H1 (cell line): ENCODE measurements around the gene RWDD3. TPM values are rescaled to one million over a fixed set of nuclear protein-coding genes. Genes with fewer than 3 reads are reported as not detected.

Experiments
- CTCF ChIA-PET: fragments of 300-600 bp; sonication (Branson Sonifier 250); formaldehyde crosslinking; loops from one replicate; lab custom pipeline; 2021; ENCODE audit not compliant: partially characterized antibody; lab: Charles Lee
- POLR2A ChIA-PET: fragments of 300-600 bp; sonication (Branson Sonifier 250); formaldehyde crosslinking; loops from one replicate; lab custom pipeline; 2021; ENCODE audit warnings: inconsistent platforms; ENCODE audit not compliant: partially characterized antibody; lab: Charles Lee
- DNase-seq, 2 experiments: peaks; one replicate each; pipeline versions ENCODE4 v3.0.0 to v3.0.0-alpha.2; 2010 to 2022; ENCODE audit warnings: low spot score in 2 of 2, low read depth in 1 of 2, mixed read lengths in 1 of 2
- FAIRE-seq: peaks from 2 replicates; lab custom pipeline; 2011; peaks lifted over from hg19 to GRCh38; lab: Jason Lieb, UNC
- H2AFZ ChIP-seq: 2 replicates; pipeline ENCODE4 v1.8.1; 2012; ENCODE audit warnings: low read length, inconsistent platforms
- H2AK5ac ChIP-seq: 2 replicates; pipeline ENCODE4 v1.6.1; 2013; ENCODE audit warnings: low read depth, low read length
- H2BK120ac ChIP-seq: replicated peaks from 2 replicates; pipeline ENCODE3; 2013; ENCODE audit warnings: low read depth, low read length, inconsistent platforms
- H2BK12ac ChIP-seq: 2 replicates; pipeline ENCODE4 v1.6.1; 2013; ENCODE audit warnings: low read depth, low read length
- H2BK15ac ChIP-seq: 2 replicates; pipeline ENCODE4 v1.6.1; 2013; ENCODE audit warnings: low read length
- H2BK20ac ChIP-seq: 2 replicates; pipeline ENCODE4 v1.6.1; 2013; ENCODE audit warnings: low read length
- H2BK5ac ChIP-seq: 2 replicates; pipeline ENCODE4 v1.6.1; 2013; ENCODE audit warnings: low read depth, low read length
- H3K14ac ChIP-seq: 2 replicates; pipeline ENCODE4 v1.6.1; 2013; ENCODE audit warnings: inconsistent platforms; ENCODE audit not compliant: insufficient read length
- H3K18ac ChIP-seq: 2 replicates; pipeline ENCODE4 v1.6.1; 2013; ENCODE audit warnings: low read length; ENCODE audit errors: extremely low read depth
- H3K23ac ChIP-seq: 2 replicates; pipeline ENCODE4 v1.6.1; 2013; ENCODE audit warnings: inconsistent platforms; ENCODE audit not compliant: insufficient read length
- H3K23me2 ChIP-seq: 2 replicates; pipeline ENCODE4 v1.6.1; 2013; ENCODE audit warnings: low read depth, low read length
- H3K27ac ChIP-seq: 2 replicates; pipeline ENCODE4 v1.6.1; 2011; ENCODE audit warnings: low read depth, low read length, inconsistent platforms
- H3K27me3 ChIP-seq, 4 experiments: replicated peaks in 1 of 4; 1 replicate in 1 of 4; 2 replicates in 3 of 4; pipeline versions ENCODE4 v1.6.1 to v1.8.1; 2011 to 2013; ENCODE audit warnings: low read length in 3 of 4, mild to moderate bottlenecking in 3 of 4, inconsistent platforms in 2 of 4, mixed read lengths in 2 of 4, moderate library complexity in 1 of 4; ENCODE audit not compliant: control insufficient read depth in 3 of 4, insufficient read depth in 3 of 4; ENCODE audit errors: extremely low read depth in 1 of 4
- H3K36me3 ChIP-seq, 4 experiments: 2 replicates each; pipeline versions ENCODE4 v1.6.1 to v1.8.1; 2011 to 2013; ENCODE audit warnings: mild to moderate bottlenecking in 4 of 4, low read length in 3 of 4, moderate library complexity in 2 of 4, control low read depth in 1 of 4, inconsistent platforms in 1 of 4; ENCODE audit not compliant: insufficient read depth in 4 of 4, control insufficient read depth in 2 of 4
- H3K4ac ChIP-seq: replicated peaks from 2 replicates; pipeline ENCODE3; 2013; ENCODE audit warnings: low read length, low read depth, mixed read lengths, inconsistent platforms; ENCODE audit not compliant: insufficient read length
- H3K4me1 ChIP-seq, 4 experiments: replicated peaks in 1 of 4; 1 replicate in 1 of 4; 2 replicates in 3 of 4; pipeline versions ENCODE4 v1.6.1 to v1.8.1; 2011 to 2013; ENCODE audit warnings: low read length in 3 of 4, inconsistent platforms in 2 of 4, mixed read lengths in 1 of 4; ENCODE audit not compliant: insufficient read depth in 4 of 4, control insufficient read depth in 3 of 4
- H3K4me2 ChIP-seq, 2 experiments: 2 replicates each; pipeline versions ENCODE4 v1.6.1 to v1.8.1; 2011 to 2013; ENCODE audit warnings: low read depth in 2 of 2, low read length in 2 of 2, control low read depth in 1 of 2, inconsistent platforms in 1 of 2, mild to moderate bottlenecking in 1 of 2; ENCODE audit not compliant: insufficient read depth in 1 of 2
- H3K4me3 ChIP-seq, 4 experiments: fragments of 200-600, 300-600 bp in 1 of 4; sonication (generic), shearing (Covaris generic), sonication (Bioruptor Twin) in 1 of 4; 2 replicates each; pipeline versions ENCODE4 v1.5.1 to v1.8.1; 2011 to 2016; ENCODE audit warnings: low read length in 4 of 4, low read depth in 3 of 4, control low read depth in 2 of 4, inconsistent platforms in 2 of 4, mild to moderate bottlenecking in 2 of 4, mixed read lengths in 1 of 4, moderate library complexity in 1 of 4; ENCODE audit not compliant: insufficient read depth in 2 of 4; ENCODE audit errors: extremely low read depth in 1 of 4
- H3K56ac ChIP-seq: replicated peaks from 2 replicates; pipeline ENCODE3; 2013; ENCODE audit warnings: low read depth, mild to moderate bottlenecking, mixed read lengths, low read length, inconsistent platforms; ENCODE audit not compliant: insufficient read length
- H3K79me1 ChIP-seq: 2 replicates; pipeline ENCODE4 v1.6.1; 2013; ENCODE audit warnings: low read depth, low read length, control low read depth
- H3K79me2 ChIP-seq, 2 experiments: 2 replicates each; pipeline versions ENCODE4 v1.6.1 to v1.8.1; 2012 to 2013; ENCODE audit warnings: low read length in 2 of 2, mild to moderate bottlenecking in 2 of 2, inconsistent platforms in 1 of 2; ENCODE audit not compliant: insufficient read depth in 2 of 2, control insufficient read depth in 1 of 2
- H3K9ac ChIP-seq, 4 experiments: replicated peaks in 1 of 4; 1 replicate in 1 of 4; 2 replicates in 3 of 4; pipeline versions ENCODE4 v1.6.1 to v1.8.1; 2011 to 2013; ENCODE audit warnings: low read depth in 3 of 4, low read length in 3 of 4, control low read depth in 2 of 4, mild to moderate bottlenecking in 2 of 4, moderate library complexity in 2 of 4, inconsistent platforms in 1 of 4; ENCODE audit errors: extremely low read depth in 1 of 4
- H3K9me3 ChIP-seq, 2 experiments: 2 replicates each; pipeline versions ENCODE4 v1.6.1 to v1.8.1; 2012 to 2013; ENCODE audit warnings: mild to moderate bottlenecking in 2 of 2, moderate library complexity in 2 of 2, control low read depth in 1 of 2, inconsistent platforms in 1 of 2, low read depth in 1 of 2, low read length in 1 of 2, mixed read lengths in 1 of 2; ENCODE audit not compliant: insufficient read depth in 2 of 2
- H4K20me1 ChIP-seq, 2 experiments: replicated peaks in 1 of 2; 2 replicates each; pipeline versions ENCODE3 to v1.8.1; 2011 to 2013; ENCODE audit warnings: inconsistent platforms in 2 of 2, low read length in 2 of 2, mild to moderate bottlenecking in 1 of 2; ENCODE audit not compliant: insufficient read depth in 2 of 2, control insufficient read depth in 1 of 2
- H4K5ac ChIP-seq: 2 replicates; pipeline ENCODE4 v1.6.1; 2013; ENCODE audit warnings: low read length, low read depth, mixed read lengths, inconsistent platforms; ENCODE audit not compliant: insufficient read length
- H4K8ac ChIP-seq: 2 replicates; pipeline ENCODE4 v1.8.0; 2013; ENCODE audit warnings: mild to moderate bottlenecking, moderate library complexity, low read length, inconsistent platforms; ENCODE audit not compliant: insufficient read depth; ENCODE audit errors: extremely low read depth
- H4K91ac ChIP-seq: replicated peaks from 2 replicates; pipeline ENCODE3; 2013; ENCODE audit warnings: low read length, mixed read lengths, inconsistent platforms; ENCODE audit not compliant: insufficient read length
- ATF2 ChIP-seq: IDR thresholded peaks from 2 replicates; pipeline ENCODE4 v1.6.1; 2012; ENCODE audit warnings: low read length, inconsistent platforms
- BCL11A ChIP-seq, 2 experiments: IDR thresholded peaks; one replicate each; pipeline ENCODE4 v1.6.1; 2011; ENCODE audit warnings: low read depth in 2 of 2, low read length in 2 of 2, mild to moderate bottlenecking in 2 of 2
- CREB1 ChIP-seq: IDR thresholded peaks from 2 replicates; pipeline ENCODE4 v1.6.1; 2012; ENCODE audit warnings: inconsistent platforms
- E2F6 ChIP-seq: IDR thresholded peaks from 2 replicates; pipeline ENCODE4 v1.6.1; 2012; ENCODE audit warnings: inconsistent platforms
- KDM4A ChIP-seq: IDR thresholded peaks from one replicate; pipeline ENCODE4 v1.7.1; 2012; ENCODE audit warnings: low read depth, mild to moderate bottlenecking, moderate library complexity, low read length, inconsistent platforms; ENCODE audit not compliant: severe bottlenecking
- POLR2A ChIP-seq, 2 experiments: IDR thresholded peaks; 1 replicate in 1 of 2; 2 replicates in 1 of 2; pipeline ENCODE4 v1.6.1; 2011; ENCODE audit warnings: low read depth in 2 of 2, low read length in 2 of 2, mild to moderate bottlenecking in 2 of 2; ENCODE audit errors: control extremely low read depth in 1 of 2
- POLR2AphosphoS5 ChIP-seq: IDR thresholded peaks from 2 replicates; pipeline ENCODE4 v1.6.1; 2011; ENCODE audit warnings: low read depth, low read length
- WGBS, 2 experiments: shearing (Covaris generic) in 1 of 2; methylation state at CpG; one replicate each; pipeline versions ENCODE4 v1.1.6 to v1.1.7; 2013 to 2015; ENCODE audit warnings: low lambda C conversion rate in 2 of 2, mixed read lengths in 2 of 2, inconsistent platforms in 1 of 2, low coverage in 1 of 2, missing lambda C conversion rate in 1 of 2; ENCODE audit not compliant: insufficient replicate concordance in 2 of 2, insufficient coverage in 1 of 2, insufficient read length in 1 of 2; ENCODE audit errors: extremely low coverage in 1 of 2, missing lambda C conversion rate in 1 of 2; 5-methylcytosine and 5-hydroxymethylcytosine counted together
- polyA plus RNA-seq, 7 experiments: library from polyadenylated mRNA; depleted of rRNA in 3 of 7; stranded (reverse) in 5 of 7; unstranded in 2 of 7; fragments of >200 nt in 5 of 7; fragments of 200-250 nt in 2 of 7; gene quantifications; 1 replicate in 5 of 7; 2 replicates in 1 of 7; 4 replicates in 1 of 7; pipeline versions ENCODE4 v1.2.1 to v1.2.3, GENCODE V29; 2011 to 2013; ENCODE audit warnings: missing spikeins in 2 of 7, mixed read lengths in 2 of 7
- total RNA-seq: library from RNA; stranded (reverse); fragmentation: NEBNext Ultra II Directional; extraction: Animal tissue kit (Norgen Biotek cat#: 25700); gene quantifications from 2 replicates; pipeline ENCODE4 v1.2.1, GENCODE V29; 2021

The RWDD3 gene
- total and polyA plus RNA-seq, 2 of the 8 experiments (the other 6 are each of a cell fraction or from before 2014, with no cell fraction given): 7.9 to 14.5 TPM

- no peak overlapping the region for H2BK120ac ChIP-seq
- FAIRE-seq: no peak
- peaks cover 0 to 22% (median 11%) of the 10 kb centered on the region in 4 experiments; a peak in 5 of 8 replicates for H3K36me3 ChIP-seq
- H3K4me2 ChIP-seq: no peak overlapping the region
- no peak overlapping the region for H4K91ac ChIP-seq
- POLR2A ChIA-PET: no interaction called here
- peaks cover 9 to 16% of the 10 kb centered on the region in 2 experiments; a peak in 2 of 4 replicates for H3K9me3 ChIP-seq
- no peak overlapping the region for H3K18ac ChIP-seq
- H2BK12ac ChIP-seq: no peak overlapping the region
- H3K27ac ChIP-seq: no peak overlapping the region
- DNase-seq: no peak
- no peak overlapping the region for H2AFZ ChIP-seq
- H2BK5ac ChIP-seq: no peak overlapping the region
- peaks cover 2% of the 10 kb centered on the region; the same call in 1 of the 2 replicates for H3K79me1 ChIP-seq
- no peak overlapping the region for H3K4ac ChIP-seq
- H2BK20ac ChIP-seq: no peak overlapping the region
- H4K8ac ChIP-seq: no peak overlapping the region
- H3K23ac ChIP-seq: no peak overlapping the region
- H3K4me3 ChIP-seq: no peak overlapping the region
- peaks cover 0 to 18% of the 10 kb centered on the region in 2 experiments; a peak in 2 of 4 replicates for H3K79me2 ChIP-seq
- H3K23me2 ChIP-seq: peaks cover 8% of the 10 kb centered on the region; the same call in 1 of the 2 replicates
- no peak overlapping the region for H2BK15ac ChIP-seq
- H3K27me3 ChIP-seq: no peaks in the 10 kb centered on the region; a peak in 1 of 7 replicates
- CTCF ChIA-PET: interaction anchor here (1.2 to 2.1 kb wide), 3 partner anchors 39 to 121 kb away, joined by 3 to 5 read pairs (median 3); partner anchors contain the start of gene TLCD4
- H2AK5ac ChIP-seq: no peak overlapping the region
- peaks cover 0 to 3% (median 1%) of the 10 kb centered on the region in 4 experiments; a peak in 4 of 7 replicates for H3K4me1 ChIP-seq
- no peak overlapping the region for H3K9ac ChIP-seq
- no peak overlapping the region for H4K5ac ChIP-seq
- WGBS, 2 experiments: 77% methylated on average over 4 of the region's 4 CpGs; no CpG with 5 or more reads in 1 of the 2 experiments
- H3K56ac ChIP-seq: no peak overlapping the region
- no peak overlapping the region for H3K14ac ChIP-seq
- H4K20me1 ChIP-seq: peaks cover 0 to 2% of the 10 kb centered on the region in 2 experiments
- TF ChIP-seq CREB1 (no peak), POLR2A (IDR thresholded peaks at IDR 0.05; ENCODE audit: control extremely low read depth in 1 of 2, low read depth in 2 of 2, low read length in 2 of 2) (no peak), POLR2AphosphoS5 (no peak), BCL11A (IDR thresholded peaks at IDR 0.05; ENCODE audit: low read depth in 2 of 2, low read length in 2 of 2) (no peak), ATF2 (no peak), E2F6 (no peak), KDM4A (no peak)
These were observed 4.1 kb downstream of the RWDD3 start for GRCh38 chr1:95237981-95238703.
